Measurements from ENCODE around the gene PLCXD3.

DNA sequence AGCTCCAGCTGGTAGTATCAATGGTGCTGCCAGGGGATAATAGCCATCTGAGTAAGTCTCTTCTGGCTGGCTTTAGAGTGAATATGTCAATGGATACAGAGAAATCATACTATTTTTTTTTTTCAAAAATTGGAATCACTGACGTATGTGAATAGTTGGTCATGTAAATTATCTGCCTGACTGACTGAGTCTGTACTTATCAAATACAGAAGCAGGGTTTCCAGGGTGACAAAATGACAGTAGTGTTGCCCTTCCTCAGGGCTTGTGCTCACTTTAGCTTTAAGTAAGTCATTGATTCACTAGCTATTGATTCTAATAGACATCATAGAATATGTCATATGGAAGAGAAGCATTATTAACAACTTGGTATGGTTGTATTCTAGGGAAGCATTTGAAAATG lies 171.1 kb downstream of the PLCXD3 start:
- TF ChIP-seq TCF7 (IDR thresholded peaks at IDR 0.05; ENCODE audit: borderline replicate concordance) (no peak), KDM4B (IDR thresholded peaks at IDR 0.05; ENCODE audit: borderline replicate concordance in 2 of 2, low read depth in 1 of 2) (no peak), ZBTB7A (IDR thresholded peaks at IDR 0.05; ENCODE audit: borderline replicate concordance, control insufficient read depth, low read depth, low read length) (no peak), ZBTB8A (IDR thresholded peaks at IDR 0.05; ENCODE audit: partially characterized antibody) (no peak), HLTF (IDR thresholded peaks at IDR 0.05) (no peak)
- TF ChIP-seq, protein P1, sequence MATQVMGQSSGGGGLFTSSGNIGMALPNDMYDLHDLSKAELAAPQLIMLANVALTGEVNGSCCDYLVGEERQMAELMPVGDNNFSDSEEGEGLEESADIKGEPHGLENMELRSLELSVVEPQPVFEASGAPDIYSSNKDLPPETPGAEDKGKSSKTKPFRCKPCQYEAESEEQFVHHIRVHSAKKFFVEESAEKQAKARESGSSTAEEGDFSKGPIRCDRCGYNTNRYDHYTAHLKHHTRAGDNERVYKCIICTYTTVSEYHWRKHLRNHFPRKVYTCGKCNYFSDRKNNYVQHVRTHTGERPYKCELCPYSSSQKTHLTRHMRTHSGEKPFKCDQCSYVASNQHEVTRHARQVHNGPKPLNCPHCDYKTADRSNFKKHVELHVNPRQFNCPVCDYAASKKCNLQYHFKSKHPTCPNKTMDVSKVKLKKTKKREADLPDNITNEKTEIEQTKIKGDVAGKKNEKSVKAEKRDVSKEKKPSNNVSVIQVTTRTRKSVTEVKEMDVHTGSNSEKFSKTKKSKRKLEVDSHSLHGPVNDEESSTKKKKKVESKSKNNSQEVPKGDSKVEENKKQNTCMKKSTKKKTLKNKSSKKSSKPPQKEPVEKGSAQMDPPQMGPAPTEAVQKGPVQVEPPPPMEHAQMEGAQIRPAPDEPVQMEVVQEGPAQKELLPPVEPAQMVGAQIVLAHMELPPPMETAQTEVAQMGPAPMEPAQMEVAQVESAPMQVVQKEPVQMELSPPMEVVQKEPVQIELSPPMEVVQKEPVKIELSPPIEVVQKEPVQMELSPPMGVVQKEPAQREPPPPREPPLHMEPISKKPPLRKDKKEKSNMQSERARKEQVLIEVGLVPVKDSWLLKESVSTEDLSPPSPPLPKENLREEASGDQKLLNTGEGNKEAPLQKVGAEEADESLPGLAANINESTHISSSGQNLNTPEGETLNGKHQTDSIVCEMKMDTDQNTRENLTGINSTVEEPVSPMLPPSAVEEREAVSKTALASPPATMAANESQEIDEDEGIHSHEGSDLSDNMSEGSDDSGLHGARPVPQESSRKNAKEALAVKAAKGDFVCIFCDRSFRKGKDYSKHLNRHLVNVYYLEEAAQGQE (IDR thresholded peaks at IDR 0.05; ENCODE audit: borderline replicate concordance) = no peak
- TF ChIP-seq, protein P1 (CRISPR knock-in tag; IDR thresholded peaks at IDR 0.05; ENCODE audit: low read depth) = no peak

All from K562 (cell line).